ENCODE data around the gene FGD5.

The FGD5 gene

DNA sequence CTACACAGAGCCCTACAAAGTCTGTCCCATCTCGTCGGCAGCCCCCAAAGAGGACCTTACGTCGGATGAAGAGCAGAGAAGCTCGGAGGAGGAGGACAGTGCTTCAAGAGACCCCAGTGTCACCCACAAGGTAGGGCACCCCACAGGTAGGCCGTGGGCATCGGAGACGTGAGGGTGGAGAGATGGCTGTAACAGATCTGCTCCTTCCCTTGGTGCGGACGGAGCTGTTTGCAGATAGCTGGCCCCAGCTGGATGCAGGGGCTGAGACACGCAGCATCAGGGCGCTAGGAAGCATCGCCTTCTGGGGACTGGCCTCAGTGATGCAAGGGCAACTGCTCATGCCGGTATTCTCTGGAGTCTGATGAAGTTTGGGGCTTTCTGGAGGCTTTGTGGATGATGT, 45.4 kb downstream of the FGD5 start:
- no peaks in the 10 kb centered on the region for H3K36me3 ChIP-seq (ENCODE audit: insufficient read depth)
- H3K4me2 ChIP-seq = no peak overlapping the region
- no peaks in the 10 kb centered on the region for H3K27me3 ChIP-seq (ENCODE audit: insufficient read depth, low read depth)
- no peak overlapping the region for H3K4me3 ChIP-seq (IDR thresholded peaks at IDR 0.05; ENCODE audit: insufficient read depth, low read depth, low read length)
- TF ChIP-seq CTCF (conservative IDR thresholded peaks at IDR 0.05; ENCODE audit: low read depth, low read length) = no peak
- H3K4me1 ChIP-seq (ENCODE audit: low read depth, poor library complexity, severe bottlenecking) = no peaks in the 10 kb centered on the region
- no peaks in the 10 kb centered on the region for H4K20me1 ChIP-seq (ENCODE audit: insufficient read depth)
- H2AFZ ChIP-seq (ENCODE audit: low read depth) = no peak overlapping the region
- no peak overlapping the region for H3K27ac ChIP-seq
- H3K9ac ChIP-seq = no peak overlapping the region
- no peaks in the 10 kb centered on the region for H3K79me2 ChIP-seq (ENCODE audit: insufficient read depth, low read depth)

GRCh38 chr3:14866627-14867026, 47.9 kb downstream of the FGD5 start:
- Histone ChIP-seq H4K20me1 (ENCODE audit: insufficient read depth) (no peaks in the 10 kb centered on the region), H3K36me3 (ENCODE audit: insufficient read depth) (no peaks in the 10 kb centered on the region), H3K4me1 (ENCODE audit: low read depth, poor library complexity, severe bottlenecking) (no peaks in the 10 kb centered on the region), H3K9ac (no peak overlapping the region), H3K4me2 (no peak overlapping the region), H3K4me3 (IDR thresholded peaks at IDR 0.05; ENCODE audit: insufficient read depth, low read depth, low read length) (no peak overlapping the region), H3K27me3 (ENCODE audit: insufficient read depth, low read depth) (no peaks in the 10 kb centered on the region), H2AFZ (ENCODE audit: low read depth) (no peak overlapping the region), H3K79me2 (ENCODE audit: insufficient read depth, low read depth) (no peaks in the 10 kb centered on the region), H3K27ac (no peak overlapping the region)
- no peak for TF ChIP-seq CTCF (conservative IDR thresholded peaks at IDR 0.05; ENCODE audit: low read depth, low read length)

GRCh38 chr3:14867936-14868570, 49.3 kb downstream of the FGD5 start:
- Histone ChIP-seq H3K27ac (no peak overlapping the region), H4K20me1 (ENCODE audit: insufficient read depth) (no peaks in the 10 kb centered on the region), H3K79me2 (ENCODE audit: insufficient read depth, low read depth) (no peaks in the 10 kb centered on the region), H3K9ac (no peak overlapping the region), H3K36me3 (ENCODE audit: insufficient read depth) (no peaks in the 10 kb centered on the region), H3K4me1 (ENCODE audit: low read depth, poor library complexity, severe bottlenecking) (no peaks in the 10 kb centered on the region), H3K4me2 (no peak overlapping the region), H3K4me3 (IDR thresholded peaks at IDR 0.05; ENCODE audit: insufficient read depth, low read depth, low read length) (no peak overlapping the region), H2AFZ (ENCODE audit: low read depth) (no peak overlapping the region), H3K27me3 (ENCODE audit: insufficient read depth, low read depth) (no peaks in the 10 kb centered on the region)
- TF ChIP-seq CTCF (conservative IDR thresholded peaks at IDR 0.05; ENCODE audit: low read depth, low read length) = no peak

- Histone ChIP-seq H3K9ac (no peak overlapping the region), H3K27me3 (ENCODE audit: insufficient read depth, low read depth) (no peaks in the 10 kb centered on the region), H3K4me1 (ENCODE audit: low read depth, poor library complexity, severe bottlenecking) (no peaks in the 10 kb centered on the region), H3K79me2 (ENCODE audit: insufficient read depth, low read depth) (no peaks in the 10 kb centered on the region), H3K27ac (no peak overlapping the region), H3K4me2 (no peak overlapping the region), H3K4me3 (IDR thresholded peaks at IDR 0.05; ENCODE audit: insufficient read depth, low read depth, low read length) (no peak overlapping the region), H3K36me3 (ENCODE audit: insufficient read depth) (no peaks in the 10 kb centered on the region), H4K20me1 (ENCODE audit: insufficient read depth) (no peaks in the 10 kb centered on the region), H2AFZ (ENCODE audit: low read depth) (no peak overlapping the region)
- TF ChIP-seq CTCF (conservative IDR thresholded peaks at IDR 0.05; ENCODE audit: low read depth, low read length) = no peak
Observed at GRCh38 chr3:14869917-14870782, 51.4 kb downstream of the FGD5 start.
